OCI-LY3 (cell line): ENCODE measurements around the gene SLC27A5.

ENCODE experiments used
- EZH2phosphoT487 ChIP-seq: fragments of 200-600 bp; shearing (Covaris generic); IDR thresholded peaks from 2 replicates; pipeline ENCODE4 v1.6.1; 2018; ENCODE audit warnings: antibody characterized with exemption, mixed run types, low read depth
- TF ChIP-seq, protein P1 (sequence below): fragments of 200-600, 300-600 bp; sonication (generic); IDR thresholded peaks from 2 replicates; pipeline ENCODE4 v1.5.1; 2014; ENCODE audit warnings: antibody characterized with exemption, low read length, low read depth

GRCh38 chr19:58475714-58476497 is 35.9 kb downstream of the SLC27A5 start, which contains the start of gene ZNF446:
- TF ChIP-seq, protein P1, sequence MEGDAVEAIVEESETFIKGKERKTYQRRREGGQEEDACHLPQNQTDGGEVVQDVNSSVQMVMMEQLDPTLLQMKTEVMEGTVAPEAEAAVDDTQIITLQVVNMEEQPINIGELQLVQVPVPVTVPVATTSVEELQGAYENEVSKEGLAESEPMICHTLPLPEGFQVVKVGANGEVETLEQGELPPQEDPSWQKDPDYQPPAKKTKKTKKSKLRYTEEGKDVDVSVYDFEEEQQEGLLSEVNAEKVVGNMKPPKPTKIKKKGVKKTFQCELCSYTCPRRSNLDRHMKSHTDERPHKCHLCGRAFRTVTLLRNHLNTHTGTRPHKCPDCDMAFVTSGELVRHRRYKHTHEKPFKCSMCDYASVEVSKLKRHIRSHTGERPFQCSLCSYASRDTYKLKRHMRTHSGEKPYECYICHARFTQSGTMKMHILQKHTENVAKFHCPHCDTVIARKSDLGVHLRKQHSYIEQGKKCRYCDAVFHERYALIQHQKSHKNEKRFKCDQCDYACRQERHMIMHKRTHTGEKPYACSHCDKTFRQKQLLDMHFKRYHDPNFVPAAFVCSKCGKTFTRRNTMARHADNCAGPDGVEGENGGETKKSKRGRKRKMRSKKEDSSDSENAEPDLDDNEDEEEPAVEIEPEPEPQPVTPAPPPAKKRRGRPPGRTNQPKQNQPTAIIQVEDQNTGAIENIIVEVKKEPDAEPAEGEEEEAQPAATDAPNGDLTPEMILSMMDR: no peak
- no peak for TF ChIP-seq EZH2phosphoT487
